ENCODE measurements around the gene GSTO1.

The GSTO1 gene

GRCh38 chr10:104315486-104315921 lies 60.8 kb downstream of the GSTO1 start:
- no peak overlapping the region for H3K4me3 ChIP-seq (ENCODE audit: low read length)
- DNase-seq (ENCODE audit: low read depth), result no peak
- no peak for TF ChIP-seq CTCF (conservative IDR thresholded peaks at IDR 0.05; ENCODE audit: low read depth, low read length)

DNA sequence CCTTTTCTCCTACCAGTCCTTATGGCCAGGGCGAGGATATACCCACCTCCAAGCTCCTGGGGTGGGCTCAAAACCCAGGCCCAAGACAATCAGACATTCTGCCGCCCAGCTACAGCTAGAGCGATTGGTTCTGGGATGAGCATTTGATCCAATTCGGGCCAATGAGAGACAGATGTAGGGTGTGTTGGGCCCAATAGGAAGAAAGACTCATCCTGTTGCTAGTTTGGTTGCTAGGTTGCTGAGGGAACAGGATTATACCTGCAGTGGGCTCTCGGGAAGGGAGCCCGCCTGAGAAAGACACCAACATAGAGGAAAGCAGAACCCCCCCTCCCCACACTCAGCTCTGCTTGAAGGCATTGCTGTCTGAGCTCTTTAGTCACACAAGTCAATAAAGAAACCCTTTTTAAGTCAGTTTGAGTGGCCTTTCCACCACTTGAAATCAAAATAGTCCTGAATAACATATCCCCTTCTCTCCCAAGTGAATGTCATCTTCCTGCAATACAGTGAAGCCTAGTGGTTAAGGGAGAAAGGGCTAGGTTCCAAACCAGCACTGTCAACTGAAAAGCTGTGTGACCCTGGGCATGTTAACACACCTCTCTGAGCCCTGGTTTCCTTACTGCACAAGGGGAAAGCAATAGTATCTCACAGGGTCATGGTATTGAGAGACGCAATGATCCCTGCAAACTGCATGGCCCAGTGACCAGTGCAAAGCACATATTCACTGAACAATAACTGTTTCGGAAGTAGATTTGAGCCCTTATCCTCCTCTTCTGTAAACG lies 61.8 kb downstream of the GSTO1 start:
- H3K4me3 ChIP-seq (ENCODE audit: low read length), result no peak overlapping the region
- no peak for DNase-seq (ENCODE audit: low read depth)
- no peak for TF ChIP-seq CTCF (conservative IDR thresholded peaks at IDR 0.05; ENCODE audit: low read depth, low read length)
